HG03460 (cell line): Measurements from ENCODE around the gene ZNF138.
"Not testable (repeated sequence)": the region's sequence is repeated elsewhere in the genome, so short reads cannot be mapped to it uniquely, and the experiment has no call there.

ENCODE experiments used
- ATAC-seq: cut with Tn5 transposase; IDR thresholded peaks from one replicate; pipeline ENCODE4 v1.9.1; 2021; ENCODE audit not compliant: unreplicated experiment

Gene ZNF138

GRCh38 chr7:64794171-64794844, at the start of gene ZNF138:
Gene ZNF138 (plus strand): TSS chr7:64794428. CDS start chr7:64794569, 141 bp downstream.
- peak; percentile 100 for ATAC-seq

- ATAC-seq, result no peak
These were observed 49.5 kb upstream of the ZNF138 start for GRCh38 chr7:64744680-64745079.

DNA sequence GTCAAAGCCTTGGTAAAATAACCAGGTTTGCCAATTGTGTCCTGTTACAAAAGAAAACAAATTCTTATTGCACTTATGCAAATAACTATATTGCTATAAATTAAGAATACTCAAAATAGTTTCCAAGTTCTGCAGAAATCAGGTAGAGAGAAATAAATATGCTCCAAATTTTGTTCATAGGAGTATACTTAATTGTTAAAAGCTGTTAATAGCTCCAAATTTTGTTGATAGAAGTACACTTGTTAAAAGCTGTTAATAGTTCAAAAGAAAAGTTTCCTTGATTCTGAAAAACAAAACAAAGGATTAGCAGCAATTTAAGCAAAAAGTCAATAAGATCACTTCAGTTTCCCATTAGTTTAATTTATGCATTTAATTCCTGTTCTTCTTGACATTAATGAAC, 46.4 kb upstream of the ZNF138 start:
- ATAC-seq, result no peak

- no peak for ATAC-seq
These were observed 41.2 kb upstream of the ZNF138 start for GRCh38 chr7:64753032-64753431.

DNA sequence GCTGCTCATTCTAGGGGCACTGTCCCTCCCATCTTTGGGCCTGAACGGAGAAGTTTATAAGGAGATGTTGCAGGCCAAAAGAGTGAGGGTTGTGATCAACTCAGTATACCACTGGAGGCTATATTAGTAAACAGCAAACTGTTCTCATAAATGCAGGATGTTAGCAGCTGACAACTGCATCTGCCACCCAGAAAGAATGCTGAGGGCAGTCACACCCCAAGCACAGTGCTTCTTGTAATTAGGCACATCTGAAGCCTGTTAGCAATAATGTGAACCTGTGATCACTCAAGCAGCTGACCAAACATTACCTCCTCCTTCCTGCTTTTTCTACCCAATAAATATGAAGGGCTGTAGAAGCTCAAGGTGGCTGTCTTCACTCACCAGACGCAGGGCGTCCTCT, 38.4 kb upstream of the ZNF138 start:
- ATAC-seq, result no peak

DNA sequence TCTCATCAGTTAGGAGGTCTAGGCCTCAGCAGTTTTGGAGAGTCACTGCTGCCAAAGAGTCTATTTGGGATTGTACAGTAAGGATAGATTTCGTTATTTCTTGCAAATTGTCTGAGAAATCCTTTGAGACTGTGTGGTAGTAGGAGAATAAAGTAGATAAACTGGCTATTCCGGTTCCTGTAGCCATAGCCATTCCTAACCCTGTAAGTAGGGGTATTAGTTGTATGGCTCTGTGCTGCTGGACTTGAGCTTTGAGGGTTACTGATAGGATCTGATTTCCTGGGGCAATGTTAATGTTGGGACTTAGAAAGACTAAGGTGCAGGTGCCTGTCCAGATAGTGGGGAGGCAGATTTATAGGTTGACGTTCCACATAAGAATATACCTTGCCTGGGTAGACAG, 36.1 kb upstream of the ZNF138 start:
- no peak for ATAC-seq

GRCh38 chr7:64768824-64769223, 25.4 kb upstream of the ZNF138 start:
- ATAC-seq, result no peak

DNA sequence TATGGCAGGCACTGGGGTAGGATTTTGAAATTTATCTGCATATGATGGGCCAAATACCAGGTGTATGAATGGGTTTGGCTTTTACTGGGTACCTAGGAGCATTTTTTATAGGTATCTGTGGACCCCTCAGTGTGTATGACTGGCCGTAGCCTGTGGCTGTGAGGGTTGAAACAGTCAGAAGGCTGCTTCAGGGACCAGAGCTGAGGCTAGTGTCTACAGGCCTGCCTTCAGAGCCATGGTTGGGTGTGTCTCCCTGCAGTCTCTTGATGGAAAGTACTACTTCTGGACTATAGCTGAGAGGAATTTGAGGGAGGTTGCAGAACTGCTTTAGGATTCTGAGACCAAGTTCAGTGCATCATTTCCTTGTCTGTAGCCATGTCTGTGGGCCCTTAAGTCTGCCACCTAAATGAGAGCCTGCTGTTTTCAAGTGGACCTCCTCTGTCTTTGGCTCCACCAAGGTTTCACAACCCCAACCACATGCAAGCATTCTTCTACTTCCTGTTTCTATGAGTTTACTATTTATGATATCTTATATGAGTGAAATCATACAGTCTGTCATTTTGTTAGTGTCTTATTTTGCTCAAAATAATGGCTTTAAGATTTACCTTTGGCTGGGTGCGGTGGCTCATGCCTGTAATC, 19.9 kb upstream of the ZNF138 start:
- ATAC-seq, result no peak

DNA sequence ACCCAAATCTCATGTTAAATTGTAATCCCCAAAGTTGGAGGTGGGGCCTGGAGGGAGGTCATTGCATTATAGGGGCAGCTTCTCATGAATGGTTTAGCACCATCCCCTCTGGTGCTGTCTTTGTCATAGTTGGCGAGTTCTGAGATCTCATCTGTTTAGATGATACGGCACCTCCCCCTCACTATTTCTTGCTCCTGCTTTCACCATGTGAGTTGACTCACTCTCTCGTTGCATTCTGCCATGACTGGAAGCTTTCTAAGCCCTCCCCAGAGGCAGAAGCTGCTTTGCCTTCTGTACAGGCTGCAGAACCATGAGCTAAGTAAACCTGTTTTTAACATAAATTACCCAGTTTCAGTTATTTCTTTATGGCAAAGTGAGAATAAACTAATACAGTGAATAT, 18.9 kb upstream of the ZNF138 start:
- ATAC-seq, result no peak

GRCh38 chr7:64784842-64785241, 9.4 kb upstream of the ZNF138 start:
- ATAC-seq, result not testable (repeated sequence)

GRCh38 chr7:64787295-64787694, 6.9 kb upstream of the ZNF138 start:
- ATAC-seq, result no peak

- not testable (repeated sequence) for ATAC-seq
These were observed 5.0 kb upstream of the ZNF138 start for GRCh38 chr7:64789241-64789640.

- no peak for ATAC-seq
These were observed 997 bp upstream of the ZNF138 start for GRCh38 chr7:64793106-64793755.

DNA sequence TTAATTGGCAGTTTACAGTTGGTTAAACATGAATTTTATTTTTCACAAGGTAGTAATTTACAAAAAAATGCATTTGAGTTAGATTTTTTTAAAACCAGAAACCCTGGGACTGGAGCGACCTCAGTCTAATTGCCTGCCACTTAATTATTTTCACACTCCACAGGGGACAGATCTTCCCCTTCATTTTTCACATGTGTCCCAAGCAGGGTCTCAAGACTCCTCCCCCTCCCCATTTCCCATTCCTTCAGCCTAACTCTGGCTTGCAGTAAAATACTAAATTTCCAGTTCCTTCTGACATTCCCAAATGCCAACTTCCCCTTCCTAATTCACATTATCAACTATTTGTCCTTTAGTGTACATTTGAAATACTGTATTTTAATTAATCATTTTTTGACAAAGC, 948 bp downstream of the ZNF138 start:
- ATAC-seq, result no peak

DNA sequence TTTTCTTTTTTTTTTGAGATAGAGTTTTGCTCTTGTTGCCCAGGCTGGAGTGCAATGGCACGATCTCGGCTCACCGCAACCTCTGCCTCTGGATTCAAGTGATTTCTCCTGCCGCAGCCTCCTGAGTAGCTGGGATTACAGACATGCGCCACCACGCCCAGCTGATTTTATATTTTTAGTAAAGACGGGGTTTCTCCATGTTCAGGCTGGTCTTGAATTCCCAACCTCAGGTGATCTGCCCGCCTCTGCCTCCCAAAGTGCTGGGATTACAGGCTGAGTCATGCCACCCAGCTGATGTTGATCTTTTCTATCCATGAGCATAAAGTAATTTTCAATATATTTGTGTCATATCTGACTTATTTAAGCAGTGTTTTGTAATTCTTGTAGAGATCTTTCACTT, 4.9 kb downstream of the ZNF138 start:
- not testable (repeated sequence) for ATAC-seq

- no peak for ATAC-seq
These were observed 8.5 kb downstream of the ZNF138 start for GRCh38 chr7:64802699-64803098.

GRCh38 chr7:64807731-64808365, 13.6 kb downstream of the ZNF138 start:
- ATAC-seq, result no peak

- ATAC-seq, result no peak
These were observed 17.5 kb downstream of the ZNF138 start for GRCh38 chr7:64811767-64812166.

DNA sequence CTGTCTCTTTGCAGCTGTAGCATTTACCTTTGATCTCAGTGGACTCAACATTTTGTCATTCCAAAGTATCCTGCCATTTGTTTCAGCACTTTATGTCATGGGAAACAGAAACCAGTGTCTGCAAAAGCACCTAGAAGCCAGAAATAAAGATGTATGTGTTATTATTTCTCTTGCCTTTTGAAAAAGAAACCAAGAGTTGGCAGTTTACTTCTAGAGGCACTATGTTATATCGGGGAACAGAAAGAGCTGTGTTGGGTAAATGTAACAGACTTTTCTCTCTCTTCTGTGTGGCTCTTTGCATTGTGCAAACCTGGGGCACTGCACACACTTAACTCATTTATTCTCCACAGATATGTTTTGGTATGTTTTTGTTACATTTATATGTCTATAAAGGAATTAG, 36.7 kb downstream of the ZNF138 start:
- no peak for ATAC-seq

- ATAC-seq, result no peak
These were observed 37.9 kb downstream of the ZNF138 start for GRCh38 chr7:64832136-64832535.

DNA sequence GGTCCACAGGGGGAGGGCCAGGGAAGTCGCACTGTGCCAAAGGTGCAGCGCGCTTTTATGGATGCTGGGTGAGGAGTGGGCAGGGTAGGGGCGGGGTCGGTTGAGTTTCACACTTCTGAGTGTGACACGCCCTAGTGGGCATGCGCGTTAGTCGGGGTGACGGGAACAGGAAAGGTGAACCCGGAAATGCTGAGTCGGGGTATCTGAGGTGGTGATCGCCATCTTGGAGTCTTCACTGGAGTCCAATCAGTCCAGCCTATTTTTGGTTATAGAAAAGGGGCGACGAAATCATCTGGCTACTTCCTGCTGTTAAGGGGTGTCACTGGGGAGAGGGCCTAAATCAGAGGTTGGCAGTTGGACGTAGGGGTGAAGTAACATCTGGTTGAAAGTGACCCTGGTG, 40.8 kb downstream of the ZNF138 start:
- ATAC-seq, result no peak

DNA sequence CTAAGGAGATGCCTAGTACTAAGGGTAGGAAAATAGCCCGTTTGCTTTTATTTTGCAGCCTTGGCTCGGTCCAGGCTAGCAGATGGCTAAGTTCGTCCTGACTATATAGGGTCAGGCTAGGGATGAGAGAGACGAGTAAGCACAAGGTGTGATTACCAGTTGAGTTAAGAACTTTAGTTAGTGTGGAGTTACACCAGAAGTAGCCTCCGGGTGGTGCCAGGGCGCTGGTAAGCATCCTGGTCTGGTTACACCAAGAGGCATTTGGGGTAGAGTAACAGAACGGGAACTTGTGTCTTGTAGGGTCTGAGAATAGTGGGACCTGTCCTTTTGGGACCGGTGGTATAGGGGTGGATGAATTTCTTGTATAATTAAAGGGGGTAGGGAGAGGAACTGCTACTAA, 41.6 kb downstream of the ZNF138 start:
- ATAC-seq, result not testable (repeated sequence)
